Right ventricle myocardium superior (tissue), 1 donor: ENCODE results near the gene HLA-DRB1. TPM values are rescaled to one million over a fixed set of nuclear protein-coding genes. Genes with fewer than 3 reads are reported as not detected.
"Not testable (repeated sequence)": the region's sequence is repeated elsewhere in the genome, so short reads cannot be mapped to it uniquely, and the experiment has no call there.

Source experiments
- ATAC-seq: fragments of 200-7000 bp; cut with Tn5 transposase; one replicate; pipeline ENCODE4 v1.9.1; 2020; ENCODE audit warnings: mild to moderate bottlenecking; ENCODE audit not compliant: poor library complexity
- DNase-seq: peaks from one replicate; pipeline ENCODE4 v3.0.0-alpha.2; 2020
- intact Hi-C: fragments of 100-400 bp; cut with DNase I; formaldehyde crosslinking; loops from one replicate; pipeline ENCODE4 v1.11.2; 2022
- total RNA-seq: library from RNA; stranded (reverse); fragmentation: NEBNext Ultra II Directional; extraction: Animal tissue kit (Norgen Biotek cat#: 25700); gene quantifications from one replicate; pipeline ENCODE4 v1.2.1, GENCODE V29; 2021
- donor health status: DM: no; HTN: yes; CAD: no; lungs with severe emphysema.

Gene HLA-DRB1
- total RNA-seq, 1 donor from 2014 or later, result 27.5 TPM

GRCh38 chr6:32570363-32570905, 19.2 kb downstream of the HLA-DRB1 start:
- ATAC-seq (no peak), DNase-seq (no peak)
- intact Hi-C loops, result loop anchor here (5.0 kb wide), 1 partner anchor 43 kb away; no protein-coding TSS in a partner anchor

- intact Hi-C loops, result no loop called here
- ATAC-seq (no peak), DNase-seq (no peak)
Observed at GRCh38 chr6:32568561-32568960, 21.1 kb downstream of the HLA-DRB1 start.

GRCh38 chr6:32566957-32567356, 22.7 kb downstream of the HLA-DRB1 start:
- intact Hi-C loops, result no loop called here
- no peak for DNase-seq
- no peak for ATAC-seq

DNA sequence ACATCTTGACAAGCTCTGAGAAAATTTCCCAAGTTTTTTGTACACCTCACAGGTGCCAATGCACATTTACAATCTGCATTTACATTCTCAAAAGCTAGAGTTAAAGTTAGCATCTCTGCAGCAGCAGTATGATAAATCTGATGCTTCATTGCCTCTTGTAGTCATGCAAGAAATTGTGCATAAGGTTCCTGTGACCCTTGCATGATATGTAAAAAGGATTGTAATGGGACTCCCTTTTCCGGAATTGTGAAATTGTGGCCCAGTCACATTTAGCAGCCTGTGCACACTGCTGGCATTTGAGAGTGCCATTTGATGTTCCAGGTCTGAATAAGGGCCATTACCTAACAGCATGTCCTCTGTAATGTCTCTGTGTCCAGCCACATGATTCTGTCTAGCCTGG, 24.1 kb downstream of the HLA-DRB1 start:
- intact Hi-C loops, result no loop called here
- DNase-seq (no peak), ATAC-seq (no peak)

DNA sequence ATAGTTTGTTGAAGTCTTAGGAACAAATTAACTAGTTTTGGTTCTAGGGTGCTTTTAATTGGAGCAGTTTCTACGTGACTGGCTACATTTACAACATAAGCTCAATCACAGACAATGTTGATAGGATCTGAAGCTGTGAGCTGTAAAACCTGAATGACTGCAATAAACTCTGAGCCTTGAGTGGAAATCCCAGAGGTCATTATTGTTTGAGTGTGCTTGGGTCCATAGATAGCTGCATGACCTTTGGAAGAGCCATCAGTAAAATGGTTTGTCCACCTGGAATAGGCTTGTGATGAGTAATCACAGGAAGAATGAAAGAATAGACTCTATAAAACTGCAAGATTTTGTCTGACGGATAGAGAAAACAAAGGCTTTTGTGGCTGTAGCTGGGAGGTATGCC, 26.7 kb downstream of the HLA-DRB1 start:
- intact Hi-C loops, result no loop called here
- no peak for DNase-seq
- no peak for ATAC-seq

DNA sequence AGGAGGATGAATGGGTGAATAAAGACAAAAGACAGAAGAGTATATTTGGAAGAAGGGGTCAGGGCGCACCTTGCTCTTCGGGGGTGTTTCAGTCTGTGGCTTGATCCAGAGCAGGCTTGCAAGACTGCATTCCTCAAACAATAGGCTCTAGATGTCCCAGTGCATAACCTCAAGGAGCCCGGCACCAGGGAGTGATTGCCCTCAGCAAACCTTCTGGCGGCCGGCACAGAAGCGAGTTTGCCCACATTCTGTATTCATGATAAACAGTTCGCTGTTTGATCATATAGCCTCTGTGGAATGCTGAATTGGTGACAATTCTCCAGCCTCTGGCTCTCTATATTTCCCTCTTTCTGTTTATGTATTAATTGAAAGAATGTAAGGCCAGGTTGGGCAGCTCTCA, 29.9 kb downstream of the HLA-DRB1 start:
- intact Hi-C loops, result no loop called here
- no peak for ATAC-seq
- DNase-seq, result no peak

DNA sequence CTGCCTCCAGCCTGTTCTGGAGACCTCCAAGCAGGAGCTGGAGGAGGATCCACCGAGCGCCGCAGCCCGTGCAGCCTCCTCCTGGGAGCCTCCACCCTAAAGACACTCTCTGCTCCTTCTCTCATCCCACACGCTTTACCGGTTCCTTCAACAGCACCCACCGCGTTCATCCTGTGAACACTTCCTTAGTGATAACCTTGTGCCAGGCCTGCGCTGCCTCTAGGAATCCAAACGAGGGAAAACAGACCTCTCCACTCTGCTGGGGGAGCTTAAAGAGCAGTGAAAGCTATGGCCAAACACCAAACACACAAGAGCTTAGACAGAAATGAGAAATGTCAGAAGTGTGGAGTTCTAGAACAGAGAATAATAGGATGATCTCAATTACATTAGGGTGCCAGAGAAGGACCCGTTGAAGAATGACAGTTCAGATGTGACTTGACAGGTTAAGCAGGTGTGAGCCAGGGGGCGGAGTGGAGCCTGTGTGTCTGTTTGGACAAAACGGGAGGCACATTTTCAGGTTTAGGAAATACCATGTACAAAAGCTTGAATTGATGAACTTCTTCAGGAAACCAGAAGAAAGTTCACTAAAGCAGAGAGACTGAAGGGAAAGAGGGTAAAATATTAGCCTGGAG, 31.1 kb downstream of the HLA-DRB1 start:
- intact Hi-C loops, result no loop called here
- DNase-seq (no peak), ATAC-seq (no peak)

GRCh38 chr6:32554116-32554965, 35.3 kb downstream of the HLA-DRB1 start:
- ATAC-seq (no peak), DNase-seq (no peak)
- intact Hi-C loops, result no loop called here

DNA sequence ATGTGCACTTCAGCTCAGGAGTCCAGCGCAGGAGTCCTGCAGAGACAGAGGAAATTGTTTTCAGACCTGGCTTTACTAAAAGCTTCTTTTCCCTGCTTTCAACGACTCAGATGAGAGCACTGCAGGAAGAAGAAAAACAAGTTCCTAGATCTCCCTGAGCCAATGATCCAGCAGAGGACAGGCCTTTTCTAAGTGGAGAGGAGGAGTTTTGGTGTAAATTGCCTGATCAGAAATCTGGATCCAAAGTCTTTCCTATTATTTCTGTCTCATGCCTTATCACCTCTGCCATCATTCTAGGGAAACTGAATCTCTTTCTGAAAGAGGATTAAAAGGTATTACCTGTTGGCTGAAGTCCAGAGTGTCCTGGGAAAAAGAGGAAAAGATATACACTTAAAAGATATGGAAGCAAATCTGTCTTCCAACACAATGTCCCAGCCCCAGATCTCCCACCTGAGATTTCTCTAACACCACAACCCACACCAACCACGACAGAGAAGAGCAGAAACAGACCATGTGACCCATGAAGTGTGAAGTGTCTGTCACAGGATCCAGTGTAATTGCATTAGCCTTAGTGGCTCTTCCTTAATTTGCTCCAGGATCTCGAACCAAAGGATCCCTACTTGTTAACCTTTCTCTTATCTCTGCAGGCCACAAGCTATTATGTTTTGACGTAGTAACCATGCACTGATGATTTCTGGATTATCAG, 36.5 kb downstream of the HLA-DRB1 start:
- DNase-seq, result no peak
- intact Hi-C loops, result no loop called here
- no peak for ATAC-seq

DNA sequence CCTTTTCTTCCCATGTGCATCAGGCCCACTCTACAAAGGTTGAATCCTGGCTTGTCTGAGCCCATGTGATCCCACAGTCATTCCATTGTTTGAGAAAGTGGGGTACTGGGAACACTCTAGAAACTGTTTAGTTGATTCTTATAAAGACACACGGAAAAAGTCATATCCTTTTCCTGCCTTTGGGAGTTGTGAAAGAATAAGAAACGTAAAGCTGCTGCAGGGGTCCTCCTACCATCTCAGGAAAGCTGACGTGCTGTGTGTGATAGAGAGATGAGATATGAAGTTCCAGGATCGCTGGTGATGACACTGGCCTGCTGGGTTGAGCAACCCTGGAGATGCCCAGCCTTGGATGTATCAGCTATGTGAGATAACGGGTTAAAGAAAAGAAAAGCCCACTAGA, 38.2 kb downstream of the HLA-DRB1 start:
- ATAC-seq (no peak), DNase-seq (no peak)
- intact Hi-C loops, result no loop called here

DNA sequence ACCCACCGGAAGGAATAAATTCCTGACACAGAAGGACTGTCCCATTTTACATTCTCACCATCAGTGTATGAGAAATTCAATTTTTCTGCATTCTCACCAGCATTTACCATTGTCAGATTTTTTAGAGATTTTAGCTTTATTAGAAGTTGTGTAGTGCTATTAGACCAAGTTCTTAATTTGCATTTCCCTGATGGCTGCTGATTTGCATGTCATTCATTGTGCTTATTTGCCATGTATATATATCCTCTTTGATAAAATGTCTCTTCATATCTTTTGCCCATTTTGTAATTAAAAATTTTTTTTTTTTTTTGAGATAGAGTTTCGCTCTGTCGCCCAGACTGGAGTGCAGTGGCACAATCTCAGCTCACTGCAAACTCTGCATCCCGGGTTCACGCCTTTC, 49.8 kb downstream of the HLA-DRB1 start:
- DNase-seq (no peak), ATAC-seq (no peak)
- intact Hi-C loops, result loop anchor here (10.0 kb wide), 1 partner anchor 55 kb away; no protein-coding TSS in a partner anchor

DNA sequence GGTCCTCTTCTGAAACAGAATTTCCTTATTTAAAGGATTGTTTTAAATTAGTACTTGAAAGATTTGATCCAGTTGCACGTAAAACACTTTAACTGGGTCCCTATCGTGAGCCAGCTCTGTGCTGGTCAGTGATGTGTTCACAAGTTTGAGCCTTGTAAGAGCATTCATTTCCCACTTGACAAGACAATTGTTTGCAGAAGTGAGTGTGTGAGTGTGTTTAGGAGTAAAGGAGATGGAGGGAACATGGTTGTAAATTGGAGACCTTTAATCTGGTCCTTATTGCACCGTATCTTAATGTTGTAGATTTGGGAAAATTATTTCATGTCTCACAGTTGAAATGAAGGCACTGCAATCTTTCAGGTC, 59.2 kb downstream of the HLA-DRB1 start:
- ATAC-seq, result peak; percentile 43
- DNase-seq, result not testable (repeated sequence)
- intact Hi-C loops, result loop anchor here (10.0 kb wide), 1 partner anchor 46 kb away; no protein-coding TSS in a partner anchor

DNA sequence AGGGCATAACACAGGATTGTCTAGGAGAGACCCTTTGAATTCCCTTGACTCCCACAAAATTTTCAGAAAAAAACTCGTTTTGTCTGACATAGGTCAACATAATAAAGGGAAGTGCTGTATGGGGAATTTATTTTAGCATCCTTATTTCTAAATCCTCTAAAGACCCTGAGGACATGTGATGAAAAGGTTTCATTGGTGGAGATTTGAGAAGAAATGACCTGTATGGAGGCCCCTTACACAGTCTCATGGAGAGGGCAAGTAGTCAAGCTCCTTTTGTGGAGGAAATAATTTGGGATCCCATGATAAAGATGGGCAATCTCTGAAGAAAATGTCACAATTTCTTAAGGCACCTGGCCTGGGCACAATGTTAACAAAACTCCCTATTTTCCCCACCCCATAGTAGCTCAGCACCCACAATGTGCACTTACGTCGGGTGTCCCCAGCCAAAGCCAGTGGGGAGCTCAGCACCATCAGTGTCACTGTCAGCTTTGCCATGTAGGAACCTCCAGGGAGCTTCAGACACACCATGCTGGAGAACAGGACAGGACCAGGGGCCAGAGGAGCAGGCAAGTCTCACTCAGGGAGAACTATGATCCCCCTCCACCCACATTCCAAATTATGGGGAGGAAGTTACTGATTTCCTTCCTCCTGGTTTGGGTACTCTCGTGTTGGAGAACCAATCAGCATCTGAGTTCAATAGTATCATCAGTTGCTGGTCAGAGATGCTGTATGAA, 59.8 kb downstream of the HLA-DRB1 start, which contains the start of gene HLA-DRB5:
Gene HLA-DRB5 (minus strand): TSS at position 591 of the 734 bp plus-strand sequence. CDS start 63 bp downstream, at position 528.
- peak; percentile 43 for DNase-seq
- ATAC-seq, result peak; percentile 73
- intact Hi-C loops, result loop anchor here (5.0 to 10.0 kb wide), 2 partner anchors 42 to 45 kb away; no protein-coding TSS in a partner anchor

Other genes with a start within 250 kb of the HLA-DRB1 start
- not detected for gene TSBP1, start 217.9 kb downstream of the HLA-DRB1 start, total RNA-seq
- gene BTNL2, start 182.7 kb downstream of the HLA-DRB1 start, total RNA-seq, result not detected
- 82.4 TPM for gene HLA-DRA, start 150.0 kb downstream of the HLA-DRB1 start, total RNA-seq
- gene HLA-DRB5, start 59.6 kb downstream of the HLA-DRB1 start, total RNA-seq, result 17.7 TPM
- 5.5 TPM for gene HLA-DQA1, start 47.6 kb upstream of the HLA-DRB1 start, total RNA-seq
- 2.9 TPM for gene HLA-DQB1, start 76.8 kb upstream of the HLA-DRB1 start, total RNA-seq
- 1.6 TPM for gene HLA-DQA2, start 151.5 kb upstream of the HLA-DRB1 start, total RNA-seq
- gene HLA-DQB2, start 173.7 kb upstream of the HLA-DRB1 start, total RNA-seq, result 1.7 TPM
- not detected for gene HLA-DOB, start 227.2 kb upstream of the HLA-DRB1 start, total RNA-seq
- 19.3 TPM for gene TAP2, start 248.9 kb upstream of the HLA-DRB1 start, total RNA-seq